Endothelial cell of umbilical vein (primary cell): ENCODE results near the gene FOXF1. TPM values are rescaled to one million over a fixed set of nuclear protein-coding genes. Genes with fewer than 3 reads are reported as not detected.

Experiments used
- BruUV-seq: library from RNA; stranded (reverse); fragments of 400-500 nt; replicated peaks from 2 replicates; lab custom pipeline; 2021; lab: Mats Ljungman, UMichigan
- CTCF ChIA-PET: fragments of 300-600, 350-600 bp; sonication (Branson Sonifier 250); formaldehyde crosslinking; loops from one replicate; lab custom pipeline; 2021; ENCODE audit warnings: antibody characterized with exemption, inconsistent platforms; lab: Charles Lee
- POLR2A ChIA-PET: fragments of 300-600, 350-600 bp; sonication (Branson Sonifier 250); formaldehyde crosslinking; loops from one replicate; lab custom pipeline; 2021; ENCODE audit warnings: antibody characterized with exemption, inconsistent platforms; lab: Charles Lee
- DNase-seq: peaks from one replicate; pipeline ENCODE4 v3.0.0-alpha.2; 2011; ENCODE audit warnings: low read depth, low spot score
- FAIRE-seq: peaks from 2 replicates; lab custom pipeline; 2011; peaks lifted over from hg19 to GRCh38; lab: Jason Lieb, UNC
- H2AFZ ChIP-seq: 2 replicates; pipeline ENCODE4 v1.6.0; 2012; ENCODE audit warnings: low read depth, low read length, control low read depth, inconsistent platforms
- H3K27ac ChIP-seq: 2 replicates; pipeline ENCODE4 v1.5.1; 2011; ENCODE audit warnings: low read depth, mild to moderate bottlenecking, control low read depth, low read length, moderate library complexity; ENCODE audit not compliant: insufficient read depth
- H3K27me3 ChIP-seq, 2 experiments: 2 replicates each; pipeline versions ENCODE4 v1.6.0 to v1.6.1; 2011; ENCODE audit warnings: low read length in 2 of 2, mixed read lengths in 1 of 2; ENCODE audit not compliant: control insufficient read depth in 2 of 2, insufficient read depth in 2 of 2
- H3K36me3 ChIP-seq, 2 experiments: 2 replicates in 1 of 2; 3 replicates in 1 of 2; pipeline ENCODE4 v1.5.1; 2011; ENCODE audit warnings: low read length in 2 of 2, mild to moderate bottlenecking in 1 of 2, moderate library complexity in 1 of 2; ENCODE audit not compliant: control insufficient read depth in 2 of 2, insufficient read depth in 2 of 2; ENCODE audit errors: extremely low read depth in 1 of 2
- H3K4me1 ChIP-seq: 3 replicates; pipeline ENCODE4 v1.5.1; 2011; ENCODE audit warnings: mild to moderate bottlenecking, low read length; ENCODE audit not compliant: control insufficient read depth, insufficient read depth; ENCODE audit errors: extremely low read depth
- H3K4me2 ChIP-seq: 2 replicates; pipeline ENCODE4 v1.6.1; 2011; ENCODE audit warnings: low read length, control low read depth, mixed read lengths; ENCODE audit not compliant: insufficient read depth
- H3K4me3 ChIP-seq, 3 experiments: fragments of 200-600 bp in 1 of 3; sonication (generic), shearing (Covaris generic) in 1 of 3; replicated peaks in 1 of 3; 2 replicates each; pipeline ENCODE4 v1.5.1; 2011 to 2016; ENCODE audit warnings: control low read depth in 3 of 3, low read length in 3 of 3, mild to moderate bottlenecking in 2 of 3, inconsistent platforms in 1 of 3, low read depth in 1 of 3, moderate library complexity in 1 of 3; ENCODE audit not compliant: insufficient read depth in 1 of 3
- H3K79me2 ChIP-seq: 2 replicates; pipeline ENCODE4 v1.6.0; 2012; ENCODE audit warnings: low read length, inconsistent platforms; ENCODE audit not compliant: control insufficient read depth, insufficient read depth
- H3K9ac ChIP-seq: replicated peaks from 2 replicates; pipeline ENCODE3; 2011; ENCODE audit warnings: low read length, control low read depth; ENCODE audit not compliant: insufficient read depth; ENCODE audit errors: extremely low read depth
- H3K9me1 ChIP-seq: replicated peaks from 3 replicates; pipeline ENCODE4 v1.6.0; 2011; ENCODE audit warnings: mild to moderate bottlenecking, low read length; ENCODE audit not compliant: control insufficient read depth, insufficient read depth; ENCODE audit errors: extremely low read depth
- H3K9me3 ChIP-seq: replicated peaks from 2 replicates; pipeline ENCODE4 v1.5.1; 2012; ENCODE audit warnings: low read length, inconsistent platforms; ENCODE audit not compliant: control insufficient read depth, insufficient read depth
- H4K20me1 ChIP-seq: replicated peaks from 2 replicates; pipeline ENCODE3; 2011; ENCODE audit warnings: mild to moderate bottlenecking, low read length; ENCODE audit not compliant: control insufficient read depth, insufficient read depth; ENCODE audit errors: extremely low read depth
- EZH2 ChIP-seq: IDR thresholded peaks from 2 replicates; pipeline ENCODE4 v1.6.1; 2012; ENCODE audit warnings: borderline replicate concordance, low read depth, mild to moderate bottlenecking, moderate library complexity, low read length, inconsistent platforms; ENCODE audit not compliant: severe bottlenecking
- FOS ChIP-seq: IDR thresholded peaks from 2 replicates; pipeline ENCODE4 v1.6.1; 2011; ENCODE audit warnings: mild to moderate bottlenecking, low read length, moderate library complexity, borderline replicate concordance; ENCODE audit not compliant: insufficient read depth
- GATA2 ChIP-seq: IDR thresholded peaks from 2 replicates; pipeline ENCODE4 v1.7.0; 2011; ENCODE audit warnings: low read depth, mild to moderate bottlenecking, moderate library complexity, mixed read lengths, low read length; ENCODE audit not compliant: insufficient read length, insufficient read depth
- JUN ChIP-seq: IDR thresholded peaks from 2 replicates; pipeline ENCODE4 v1.6.1; 2011; ENCODE audit warnings: borderline replicate concordance, low read depth; ENCODE audit not compliant: insufficient read length, insufficient read depth
- MYC ChIP-seq: IDR thresholded peaks from one replicate; pipeline ENCODE4 v1.6.1; 2011; ENCODE audit warnings: mild to moderate bottlenecking, low read depth, low read length
- POLR2A ChIP-seq: IDR thresholded peaks from 2 replicates; pipeline ENCODE4 v1.6.1; 2012; ENCODE audit warnings: low read depth, mild to moderate bottlenecking, control low read depth, low read length
- POLR2AphosphoS5 ChIP-seq: IDR thresholded peaks from 2 replicates; pipeline ENCODE4 v1.6.1; 2012; ENCODE audit warnings: low read depth, mild to moderate bottlenecking, control low read depth, low read length, moderate library complexity; ENCODE audit not compliant: insufficient read depth
- dilution Hi-C: fragments of 300-500 bp; cut with MboI; formaldehyde crosslinking; loops from one replicate; pipeline ENCODE4 v1.15.0; 2019; ENCODE audit warnings: low sequenced_read_pairs; ENCODE audit not compliant: extremely low pct_ligation_motif_present
- intact Hi-C: fragments of 100-400 bp; cut with micrococcal nuclease; formaldehyde crosslinking; loops from one replicate; pipeline ENCODE4 v1.10.0; 2022
- polyA plus RNA-seq, 4 experiments: library from polyadenylated mRNA; depleted of rRNA in 3 of 4; stranded (reverse) in 3 of 4; unstranded in 1 of 4; fragments of >200 nt; gene quantifications; 2 replicates each; pipeline versions ENCODE4 v1.2.1 to v1.2.3, GENCODE V29; 2011 to 2012; ENCODE audit warnings: missing spikeins in 1 of 4
- total RNA-seq: library from RNA; stranded (reverse); gene quantifications from 2 replicates; pipeline ENCODE4 v1.2.3, GENCODE V29; 2021
- TF ChIP-seq, protein P1 (sequence below): IDR thresholded peaks from 2 replicates; pipeline ENCODE4 v1.6.1; 2011; ENCODE audit not compliant: insufficient read depth, insufficient read length
- TF ChIP-seq, protein P2 (sequence below), 2 donors: IDR thresholded peaks; 1 replicate in 1 of 2; 2 replicates in 1 of 2; pipeline ENCODE4 v1.5.1; 2011; ENCODE audit warnings: low read length in 2 of 2, mild to moderate bottlenecking in 2 of 2, moderate library complexity in 2 of 2, control low read depth in 1 of 2, inconsistent platforms in 1 of 2, low read depth in 1 of 2; ENCODE audit not compliant: insufficient read depth in 1 of 2; ENCODE audit errors: extremely low read depth in 1 of 2

Gene FOXF1
- total and polyA plus RNA-seq, 2 donors (not counting 3 experiments of a cell fraction or from before 2014, with no cell fraction given), result 1.0 to 1.1 TPM

GRCh38 chr16:86549893-86550190 is 39.5 kb downstream of the FOXF1 start:
- TF ChIP-seq JUN (no peak), FOS (no peak), EZH2 (no peak), POLR2A (no peak), GATA2 (no peak), MYC (no peak), POLR2AphosphoS5 (no peak)
- TF ChIP-seq, protein P1, sequence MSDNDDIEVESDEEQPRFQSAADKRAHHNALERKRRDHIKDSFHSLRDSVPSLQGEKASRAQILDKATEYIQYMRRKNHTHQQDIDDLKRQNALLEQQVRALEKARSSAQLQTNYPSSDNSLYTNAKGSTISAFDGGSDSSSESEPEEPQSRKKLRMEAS, result no peak
- TF ChIP-seq, protein P2, sequence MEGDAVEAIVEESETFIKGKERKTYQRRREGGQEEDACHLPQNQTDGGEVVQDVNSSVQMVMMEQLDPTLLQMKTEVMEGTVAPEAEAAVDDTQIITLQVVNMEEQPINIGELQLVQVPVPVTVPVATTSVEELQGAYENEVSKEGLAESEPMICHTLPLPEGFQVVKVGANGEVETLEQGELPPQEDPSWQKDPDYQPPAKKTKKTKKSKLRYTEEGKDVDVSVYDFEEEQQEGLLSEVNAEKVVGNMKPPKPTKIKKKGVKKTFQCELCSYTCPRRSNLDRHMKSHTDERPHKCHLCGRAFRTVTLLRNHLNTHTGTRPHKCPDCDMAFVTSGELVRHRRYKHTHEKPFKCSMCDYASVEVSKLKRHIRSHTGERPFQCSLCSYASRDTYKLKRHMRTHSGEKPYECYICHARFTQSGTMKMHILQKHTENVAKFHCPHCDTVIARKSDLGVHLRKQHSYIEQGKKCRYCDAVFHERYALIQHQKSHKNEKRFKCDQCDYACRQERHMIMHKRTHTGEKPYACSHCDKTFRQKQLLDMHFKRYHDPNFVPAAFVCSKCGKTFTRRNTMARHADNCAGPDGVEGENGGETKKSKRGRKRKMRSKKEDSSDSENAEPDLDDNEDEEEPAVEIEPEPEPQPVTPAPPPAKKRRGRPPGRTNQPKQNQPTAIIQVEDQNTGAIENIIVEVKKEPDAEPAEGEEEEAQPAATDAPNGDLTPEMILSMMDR (IDR thresholded peaks at IDR 0.05; ENCODE audit: extremely low read depth in 1 of 2, insufficient read depth in 1 of 2, low read depth in 1 of 2, low read length in 2 of 2), result no peak
- no peaks in the 10 kb centered on the region for H3K9me1 ChIP-seq
- ChIA-PET CTCF (interaction anchor here (1.2 kb wide), 1 partner anchor 26 kb away, joined by 3 read pairs; no protein-coding TSS in a partner anchor), POLR2A (no interaction called here)
- H3K4me3 ChIP-seq, result no peak overlapping the region
- H2AFZ ChIP-seq, result no peak overlapping the region
- peaks cover 12% of the 10 kb centered on the region for H3K79me2 ChIP-seq
- no peak overlapping the region for H3K9ac ChIP-seq
- no peaks in the 10 kb centered on the region for H3K27me3 ChIP-seq
- H3K4me1 ChIP-seq, result peaks cover 6% of the 10 kb centered on the region
- H3K27ac ChIP-seq, result no peak overlapping the region
- FAIRE-seq, result no peak
- H3K36me3 ChIP-seq, result peaks cover 2 to 8% of the 10 kb centered on the region in 2 experiments
- H4K20me1 ChIP-seq, result no peaks in the 10 kb centered on the region
- dilution Hi-C loops, result no loop called here
- intact Hi-C loops, result no loop called here
- H3K4me2 ChIP-seq, result no peak overlapping the region
- DNase-seq, result no peak
- H3K9me3 ChIP-seq, result no peaks in the 10 kb centered on the region
- no TSS peak for BruUV-seq
